Esophagus squamous epithelium (tissue), 4 donors: ENCODE data around the gene MRPL20.
"Not testable (repeated sequence)": the region's sequence is repeated elsewhere in the genome, so short reads cannot be mapped to it uniquely, and the experiment has no call there.

ENCODE experiments used
- CTCF ChIP-seq, 6 experiments: fragments of 450-650 bp in 4 of 6; fragments of 200-600 bp in 2 of 6; sonication (generic) in 2 of 6; IDR thresholded peaks; one replicate each; pipeline ENCODE4 v1.5.1; 2016 to 2019; ENCODE audit warnings: antibody characterized with exemption in 6 of 6, mild to moderate bottlenecking in 4 of 6, moderate library complexity in 4 of 6
- POLR2A ChIP-seq, 4 donors: fragments of 450-650 bp; IDR thresholded peaks; one replicate each; pipeline ENCODE4 v1.6.1; 2017; ENCODE audit warnings: antibody characterized with exemption in 4 of 4, mild to moderate bottlenecking in 4 of 4, moderate library complexity in 3 of 4

- TF ChIP-seq POLR2A, CTCF (IDR thresholded peaks at IDR 0.05): not testable (repeated sequence)
Measured at GRCh38 chr1:1412311-1412902, 5.3 kb upstream of the MRPL20 start.
